MV-4-11 (cell line): ENCODE data around the gene PRR4.

Experiments used
- DNase-seq: peaks from one replicate; lab custom pipeline; 2025; lab: John Stamatoyannopoulos, UW

Gene PRR4, protein sequence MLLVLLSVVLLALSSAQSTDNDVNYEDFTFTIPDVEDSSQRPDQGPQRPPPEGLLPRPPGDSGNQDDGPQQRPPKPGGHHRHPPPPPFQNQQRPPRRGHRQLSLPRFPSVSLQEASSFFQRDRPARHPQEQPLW

DNA sequence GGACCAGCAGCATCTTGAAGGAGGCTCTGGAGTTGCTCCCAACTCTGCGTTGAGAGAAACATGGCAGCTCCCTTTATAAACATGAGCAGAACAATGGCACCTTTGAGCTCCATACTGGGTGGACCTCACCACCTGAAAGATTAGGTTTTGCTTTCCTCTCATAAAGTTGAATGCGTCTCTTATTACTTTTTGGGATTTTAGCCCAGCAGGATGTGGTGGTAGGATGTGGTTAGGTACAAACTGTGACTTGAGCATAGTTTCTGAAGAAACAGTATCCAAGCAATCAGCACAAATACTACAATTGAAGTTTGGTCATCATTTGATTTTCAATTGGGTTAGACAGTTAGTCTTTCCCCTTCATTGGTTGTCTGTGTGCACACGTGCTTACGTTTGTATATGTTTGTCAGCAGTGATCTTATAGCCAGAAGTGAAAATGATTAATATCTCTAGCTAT is at the start of gene PRR4:
Gene PRR4 (minus strand): TSS at position 51 of the 454 bp plus-strand sequence. CDS start 38 bp downstream, at position 13.
- no peak for DNase-seq

DNA sequence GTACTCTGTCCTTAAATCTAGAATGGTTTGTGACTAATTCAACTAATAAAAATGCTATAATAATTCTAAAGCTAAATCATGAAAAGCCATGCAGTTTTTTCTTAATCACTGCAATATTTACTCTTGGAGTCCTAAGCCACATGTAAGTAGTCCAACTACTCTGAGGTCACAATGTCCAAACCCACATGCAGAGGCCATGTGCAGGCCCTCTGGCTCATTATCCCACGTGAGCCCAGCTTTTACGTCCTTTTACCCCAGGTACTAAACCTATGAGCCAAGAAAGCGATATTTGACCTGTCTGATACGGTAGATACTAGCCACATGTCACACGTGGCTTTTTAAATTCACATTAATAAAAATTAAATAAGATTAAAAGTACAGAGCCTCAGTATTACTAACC is 47.6 kb upstream of the PRR4 start:
- no peak for DNase-seq

DNA sequence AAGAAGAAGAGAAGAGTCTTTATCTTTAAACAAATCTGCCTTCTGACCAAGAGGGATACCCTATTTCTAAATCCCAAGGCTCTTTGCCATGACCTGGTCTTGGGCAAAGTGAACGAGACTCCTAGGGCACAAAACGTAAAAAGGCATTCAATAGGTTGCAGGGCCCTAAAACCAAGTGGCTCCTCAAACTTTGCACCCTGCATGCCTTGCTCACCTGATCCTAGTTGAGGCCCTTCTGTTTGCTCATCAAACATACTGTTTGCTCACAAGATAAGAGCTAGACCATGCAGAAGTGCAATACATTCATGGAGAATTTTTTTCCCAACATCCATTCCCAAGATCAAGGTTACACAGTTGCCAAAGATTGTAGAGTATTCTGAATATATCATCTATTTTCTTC is 42.7 kb upstream of the PRR4 start:
- DNase-seq = no peak

DNA sequence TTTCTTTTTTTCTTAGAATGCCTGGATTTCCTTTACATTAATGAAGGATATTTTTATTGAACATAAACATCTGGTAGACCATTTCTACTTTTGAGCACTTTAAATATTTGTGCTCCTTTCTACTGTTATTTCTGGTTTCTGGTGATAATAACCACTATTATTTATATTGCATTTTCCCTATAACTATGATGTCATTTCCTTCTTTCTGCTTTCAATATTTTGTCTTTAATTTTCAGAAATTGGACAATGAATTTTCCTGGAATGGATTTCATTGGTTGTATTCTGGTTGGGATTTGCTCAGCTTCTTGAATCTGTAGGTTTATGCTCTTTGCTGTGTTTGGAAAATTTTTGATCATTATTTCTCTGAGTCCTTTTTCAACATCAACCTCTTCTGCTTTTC is 40.0 kb upstream of the PRR4 start:
- DNase-seq = no peak

DNA sequence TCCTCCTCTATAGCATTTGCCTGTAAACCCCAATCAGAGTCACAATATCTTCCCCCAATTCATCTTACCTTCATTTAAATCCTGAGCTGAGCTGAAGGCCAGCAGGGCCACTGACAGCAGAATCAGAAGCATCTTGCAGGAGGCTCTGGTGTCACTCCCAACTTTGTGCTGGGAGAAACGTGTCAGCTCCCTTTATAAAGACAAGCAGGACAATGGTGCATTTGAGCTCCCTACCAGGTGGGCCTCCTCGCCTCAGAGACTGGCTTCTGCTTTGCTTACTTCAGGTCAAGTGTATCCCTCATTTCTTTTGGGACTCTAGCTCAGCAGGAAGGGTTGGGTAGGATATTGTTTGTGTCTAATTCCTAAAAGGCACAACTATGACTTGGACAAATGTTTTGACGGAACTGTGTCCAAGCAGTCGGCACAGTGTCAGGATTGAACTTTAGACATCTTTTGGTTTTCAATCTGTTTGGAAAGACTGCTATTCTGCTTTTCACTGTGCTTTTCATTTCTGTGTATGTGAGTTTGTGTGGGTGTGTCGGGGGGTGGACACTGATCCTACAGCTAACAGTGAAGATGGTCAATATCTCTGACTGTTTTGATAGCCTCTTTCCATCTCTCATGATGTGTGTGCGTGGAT is 34.9 kb upstream of the PRR4 start, which contains the start of gene PRH1:
Gene PRH1 (minus strand): TSS at position 170 of the 640 bp plus-strand sequence. CDS start 38 bp downstream, at position 132.
- DNase-seq = no peak

DNA sequence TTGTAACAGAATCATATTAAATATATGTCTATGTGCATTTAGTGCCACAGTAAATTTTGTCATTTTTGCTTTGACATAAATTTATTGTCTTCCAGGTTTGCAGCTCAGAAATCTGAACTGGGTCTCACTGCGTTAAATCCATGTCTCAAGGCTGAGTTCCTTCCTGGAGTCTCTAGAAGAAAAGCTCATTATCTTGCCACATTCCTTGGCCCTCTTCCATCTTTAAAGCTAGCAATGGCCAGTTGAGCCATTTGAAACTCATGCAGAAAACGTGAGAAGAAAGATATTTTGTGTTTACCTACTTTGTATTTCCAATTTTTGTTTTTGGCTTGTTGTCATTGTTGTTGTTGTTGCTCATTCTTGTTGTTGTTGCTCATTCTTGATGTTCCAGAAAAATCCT is 24.1 kb upstream of the PRR4 start:
- DNase-seq = no peak

DNA sequence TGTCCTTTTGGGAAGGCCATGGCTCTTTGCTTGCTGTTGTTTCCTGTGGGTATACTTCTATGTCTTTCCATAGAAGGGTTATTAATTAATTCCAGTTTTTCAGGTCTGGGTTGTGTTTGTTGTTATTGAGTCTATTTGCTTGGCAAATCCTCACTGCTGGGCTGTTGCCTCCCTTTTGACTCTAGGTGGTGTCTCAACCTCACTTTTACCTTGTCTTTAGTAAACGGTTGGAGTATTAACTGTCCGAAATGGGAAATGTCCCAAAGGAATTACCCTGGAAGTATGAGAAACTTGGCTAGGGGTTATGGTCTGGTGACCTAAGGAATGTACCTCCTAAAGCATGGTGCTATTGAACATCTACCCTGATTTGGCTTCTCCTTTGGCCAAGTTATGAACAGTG is 18.1 kb upstream of the PRR4 start:
- no peak for DNase-seq

DNA sequence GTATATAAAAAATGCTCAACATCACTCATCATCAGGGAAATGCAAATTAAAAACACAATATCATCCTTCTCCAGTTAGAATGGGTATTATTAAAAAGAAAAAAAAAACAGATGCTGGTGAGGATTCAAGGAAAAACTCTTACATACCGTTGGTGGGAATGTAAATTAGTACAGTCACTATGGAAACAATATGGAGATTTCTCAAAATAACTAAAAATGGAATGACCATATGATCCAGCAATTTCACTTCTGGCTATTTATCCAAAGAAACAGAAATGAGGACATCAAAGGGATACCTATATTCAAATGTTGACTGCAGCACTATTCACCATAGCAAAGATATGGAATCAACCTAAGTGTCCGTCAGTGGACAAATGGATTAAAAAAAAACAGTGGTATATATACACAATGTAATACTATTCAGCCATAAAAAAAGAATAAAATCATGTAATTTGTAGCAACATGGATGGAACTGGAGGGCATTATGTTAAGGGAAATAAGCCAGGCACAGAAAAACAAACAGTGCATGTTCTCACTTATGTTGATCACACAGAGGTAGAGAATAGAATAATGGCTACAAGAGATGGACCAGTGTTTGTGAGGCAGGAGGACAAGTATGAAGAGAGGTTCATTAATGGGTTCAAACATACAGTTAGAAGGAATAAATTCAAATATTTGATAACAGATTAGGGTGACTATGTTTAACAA is 14.4 kb upstream of the PRR4 start:
- no peak for DNase-seq

DNA sequence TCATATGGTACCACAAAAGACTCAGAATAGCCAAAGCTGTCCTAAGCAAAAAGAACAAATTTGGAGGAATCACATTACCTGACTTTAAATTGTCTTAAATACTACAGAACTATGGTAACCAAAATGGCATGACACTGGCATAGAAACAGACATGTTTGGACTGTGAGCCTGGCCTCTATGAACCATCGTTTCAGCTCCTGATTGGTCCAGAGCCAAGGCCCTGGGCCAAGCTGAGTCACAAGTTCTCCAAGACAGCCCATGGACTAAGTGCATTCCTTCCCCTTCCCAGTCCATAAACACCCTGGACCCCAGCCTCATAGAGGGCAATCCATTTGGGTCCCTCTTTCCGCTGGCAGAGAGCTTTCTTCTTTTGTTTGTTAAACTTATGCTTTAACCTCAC is 12.1 kb upstream of the PRR4 start:
- no peak for DNase-seq

DNA sequence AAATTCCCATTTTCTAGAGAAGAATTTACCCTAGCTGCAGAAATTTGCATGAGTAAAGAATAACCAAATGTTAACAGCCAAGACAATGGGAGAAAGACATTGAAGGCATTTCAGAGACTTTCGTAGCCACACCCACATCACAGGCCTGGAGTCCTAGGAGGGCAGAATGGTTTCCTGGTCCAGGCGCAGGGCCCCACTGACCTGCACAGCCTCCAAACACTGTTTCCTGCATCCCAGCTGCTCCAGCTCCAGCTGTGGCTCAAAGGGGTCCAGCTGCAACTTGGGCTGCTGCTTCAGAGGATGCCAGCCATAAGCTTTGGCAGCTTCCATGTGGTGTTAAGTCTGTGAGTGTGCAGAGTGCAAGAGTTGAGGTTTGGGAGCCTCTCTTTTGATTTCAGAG is 6.5 kb upstream of the PRR4 start:
- no peak for DNase-seq

DNA sequence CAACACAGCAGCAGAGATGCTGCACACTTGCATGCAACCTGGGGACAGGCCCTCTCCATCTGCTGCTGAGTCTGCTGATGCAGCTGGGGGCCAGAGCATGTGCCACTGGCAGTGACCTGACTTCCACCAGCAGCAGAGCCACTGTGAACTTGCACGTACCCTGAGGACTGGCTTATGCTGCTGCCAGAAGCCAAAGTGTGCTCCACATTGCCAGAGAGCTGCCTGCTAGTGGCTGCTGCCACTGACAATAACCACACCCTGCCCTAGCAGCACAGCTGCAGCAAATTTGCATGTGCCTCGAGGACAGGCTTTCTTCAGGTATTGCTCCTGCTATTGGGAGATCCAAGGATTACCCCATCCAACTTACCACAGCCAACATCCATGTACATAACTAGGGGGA is 4.5 kb upstream of the PRR4 start:
- no peak for DNase-seq

DNA sequence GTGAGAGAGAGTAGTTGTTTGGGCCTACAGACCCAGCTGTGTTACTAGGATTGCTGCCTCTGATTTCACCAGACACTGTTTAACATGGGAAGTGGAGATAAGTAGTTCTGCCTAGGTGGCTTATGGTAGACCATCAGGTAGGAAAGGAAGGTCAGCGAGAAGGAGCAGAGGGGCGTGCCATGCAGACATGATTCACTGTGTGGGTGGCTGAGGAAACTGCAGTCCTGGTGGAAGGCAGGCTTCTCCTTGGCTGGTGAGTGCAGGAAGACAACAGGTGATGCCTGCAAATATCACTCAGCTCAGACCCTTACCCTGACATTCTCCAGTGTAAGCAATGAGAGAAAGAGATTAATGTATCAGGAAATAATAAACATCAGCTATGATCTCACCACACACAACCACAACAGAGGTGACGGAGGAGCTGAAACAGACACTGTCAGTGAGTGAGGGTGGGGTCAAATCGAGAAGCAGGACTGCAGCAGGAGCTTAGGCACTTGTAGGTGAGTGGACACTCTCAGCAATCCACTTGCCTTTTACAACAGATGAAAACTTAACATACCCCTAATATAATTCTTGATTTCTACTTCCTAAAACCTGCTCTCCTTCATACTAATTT is 2.1 kb upstream of the PRR4 start:
- DNase-seq = no peak

DNA sequence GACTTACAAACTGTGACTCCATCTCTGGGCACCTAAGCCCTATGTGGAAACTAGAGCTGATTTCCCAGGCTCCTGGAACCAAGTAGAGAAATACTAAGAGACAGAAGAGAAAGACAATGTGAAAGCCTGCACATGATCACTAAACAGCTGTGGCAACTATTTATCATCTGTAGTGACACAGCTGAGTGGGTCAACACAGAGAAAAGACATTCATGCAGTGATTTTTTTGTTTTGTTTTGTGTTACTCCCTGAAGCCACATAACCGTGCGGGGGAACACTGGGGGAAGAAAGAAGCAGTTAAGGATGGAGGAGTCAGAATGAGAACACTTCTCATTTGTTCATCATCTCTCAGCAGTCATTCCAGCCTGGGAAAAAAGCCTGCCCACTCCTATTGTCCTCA is 1.5 kb downstream of the PRR4 start:
- DNase-seq = no peak

DNA sequence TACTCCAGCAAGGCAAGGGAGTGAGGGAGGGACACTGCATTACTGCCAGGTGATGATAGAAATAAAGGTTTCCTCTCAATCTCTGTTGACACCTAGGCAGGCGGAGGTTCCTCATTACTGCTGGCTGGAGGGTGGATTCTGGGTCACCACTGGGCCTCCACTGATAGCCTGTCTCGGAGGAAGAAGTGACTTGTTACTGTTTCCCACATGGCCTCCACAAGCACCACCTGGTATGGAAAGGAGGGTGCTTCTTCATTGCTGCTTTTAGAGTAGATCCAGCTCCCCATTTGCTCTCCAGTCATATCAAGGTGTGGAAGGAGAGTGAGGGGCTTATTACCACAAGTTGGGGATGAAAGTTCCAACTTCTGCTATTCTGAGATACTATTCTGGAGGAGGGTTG is 6.4 kb downstream of the PRR4 start:
- DNase-seq = no peak

DNA sequence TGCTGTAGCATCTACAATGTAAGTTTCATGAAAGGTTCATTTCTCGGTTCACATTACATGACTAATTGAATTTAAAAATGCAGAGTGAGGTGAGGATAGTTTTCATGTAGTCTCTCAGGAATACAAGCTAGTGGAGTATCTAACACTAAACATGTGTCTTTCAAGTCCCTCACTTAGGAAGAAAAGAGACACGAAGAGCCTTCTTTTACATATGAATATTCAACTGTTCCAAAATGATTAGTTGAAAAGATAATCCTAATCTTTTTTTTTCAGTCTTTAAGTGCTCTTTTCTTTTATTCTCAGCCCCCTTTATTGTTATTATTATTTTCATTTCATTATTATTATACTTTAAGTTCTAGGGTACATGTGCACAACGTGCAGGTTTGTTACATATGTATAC is 10.8 kb downstream of the PRR4 start:
- no peak for DNase-seq

DNA sequence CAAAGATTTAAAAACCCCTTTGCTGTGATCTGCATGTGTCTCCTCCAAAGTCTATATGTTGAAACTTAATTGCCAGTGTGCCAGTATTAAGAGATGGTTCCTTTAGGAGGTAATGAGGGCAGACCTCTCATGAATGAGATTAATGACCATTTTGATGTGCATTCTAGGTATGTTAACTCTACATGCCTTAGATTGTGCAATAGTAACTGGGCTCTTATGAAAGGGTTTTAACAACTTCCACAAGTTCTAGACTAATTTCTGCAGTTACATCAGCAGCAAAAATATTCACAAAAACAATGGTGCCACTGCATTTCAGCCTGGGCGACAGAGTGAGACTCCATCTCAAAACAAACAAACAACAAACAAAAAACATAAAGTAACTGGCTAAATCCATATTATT is 19.3 kb downstream of the PRR4 start:
- no peak for DNase-seq

DNA sequence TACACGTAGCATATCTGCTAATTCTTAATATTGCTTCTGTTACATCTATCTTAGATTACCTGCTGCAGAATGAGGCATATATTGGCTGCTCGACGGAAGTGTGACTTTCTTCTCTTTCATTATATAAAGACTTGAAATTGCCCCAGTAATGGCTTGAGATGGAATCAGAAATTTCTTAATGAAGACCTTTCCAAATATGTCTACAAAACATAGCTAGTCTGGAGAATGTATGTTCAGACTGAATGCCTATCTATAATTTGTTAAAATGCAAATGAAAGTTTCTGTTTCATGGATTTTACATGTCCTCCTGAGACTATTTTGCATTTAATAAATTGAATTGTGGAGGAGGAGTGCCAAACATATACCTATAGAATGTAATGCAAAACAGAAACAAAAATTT is 23.0 kb downstream of the PRR4 start, which contains the start of gene TAS2R10:
Gene TAS2R10 (minus strand): TSS at position 101 of the 400 bp plus-strand sequence. CDS start 89 bp downstream, at position 12.
- no peak for DNase-seq

DNA sequence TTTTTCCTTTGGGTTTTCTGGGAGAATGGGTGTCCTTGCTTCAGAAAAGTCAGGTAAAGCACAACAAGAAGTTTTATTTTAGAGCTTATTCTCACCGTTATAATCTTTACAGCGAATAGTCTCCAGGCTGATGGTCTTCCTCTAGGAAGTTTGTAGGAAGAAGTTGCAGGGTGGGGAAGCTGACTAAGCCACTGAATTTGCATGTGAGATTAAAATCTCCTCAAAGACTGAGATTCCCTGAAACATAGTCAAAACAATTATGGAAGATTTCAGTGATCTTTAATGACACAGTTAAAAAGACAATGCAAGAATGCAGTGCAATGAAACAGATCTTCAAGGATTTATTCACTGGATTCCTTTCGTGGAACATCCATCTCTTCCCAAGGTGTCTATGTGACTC is 24.3 kb downstream of the PRR4 start:
- no peak for DNase-seq

DNA sequence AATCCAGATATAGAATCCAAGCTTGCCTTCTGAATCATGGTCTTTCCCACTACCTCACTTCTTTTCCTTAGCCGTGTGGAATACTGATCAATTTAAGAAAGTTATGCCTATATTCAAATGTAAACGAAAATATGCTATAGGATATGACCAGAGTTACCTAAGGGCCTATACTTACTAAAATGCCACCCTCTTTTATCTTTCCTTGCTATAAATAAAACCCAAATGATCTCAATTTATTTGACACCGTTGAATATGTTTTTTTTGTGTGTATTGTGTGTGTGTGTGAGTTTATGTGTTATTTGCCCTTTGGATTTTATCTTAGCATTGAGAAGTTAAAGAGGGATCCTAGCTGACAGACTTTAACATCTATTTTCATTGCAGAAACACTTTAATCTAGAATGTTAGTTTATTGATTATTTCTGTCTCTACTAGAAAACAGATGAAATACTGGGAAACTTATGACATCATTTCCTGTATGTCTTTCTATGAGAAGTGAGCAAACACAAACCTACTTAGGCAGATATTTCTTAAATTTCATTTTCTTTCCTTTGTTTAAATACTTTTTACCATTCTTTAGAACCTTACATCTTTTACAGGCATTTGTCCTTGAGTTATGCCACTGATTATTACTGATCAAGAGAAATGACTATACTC is 37.3 kb downstream of the PRR4 start:
- no peak for DNase-seq

DNA sequence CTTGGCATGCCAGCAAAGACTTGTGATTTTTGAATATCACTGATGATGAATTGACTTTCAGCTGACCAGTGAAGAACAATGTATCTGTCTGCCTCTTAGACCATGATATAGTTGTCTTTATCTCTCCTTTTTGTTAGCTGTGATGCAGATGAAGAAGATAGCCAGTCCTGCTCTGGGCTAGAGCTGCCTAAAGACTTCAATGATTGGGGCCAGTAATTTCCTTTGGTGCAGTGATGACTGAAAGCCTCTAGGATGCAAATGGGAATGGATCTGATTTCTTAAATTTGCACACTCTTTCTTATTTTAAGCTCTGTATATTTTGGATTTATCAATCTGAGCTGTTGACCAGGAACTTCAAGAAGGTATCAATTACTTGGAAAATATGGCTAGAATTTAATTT is 39.2 kb downstream of the PRR4 start, which contains the start of gene TAS2R9:
Gene TAS2R9 (minus strand): TSS at position 101 of the 400 bp plus-strand sequence. CDS start 93 bp downstream, at position 8.
- no peak for DNase-seq

DNA sequence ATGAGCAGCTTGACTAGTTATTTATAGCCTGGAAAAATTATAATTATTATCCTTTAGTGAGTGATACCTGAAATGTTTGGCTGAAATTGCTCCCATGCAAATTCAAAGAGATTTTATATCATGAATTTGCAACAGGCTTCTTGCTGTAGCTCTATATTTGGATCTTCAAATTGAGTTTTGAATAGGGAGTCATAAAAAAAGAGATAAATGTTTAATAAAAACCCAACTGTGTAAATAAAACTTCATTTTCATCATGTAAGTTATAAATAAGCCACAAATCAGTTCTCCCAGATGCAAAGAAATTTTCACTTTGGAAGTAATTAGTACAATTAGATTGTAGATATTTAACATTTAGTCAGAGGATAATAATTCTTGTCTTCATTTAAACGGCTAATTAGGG is 42.1 kb downstream of the PRR4 start, which contains the start of gene TAS2R8:
Gene TAS2R8 (minus strand): TSS at position 101 of the 400 bp plus-strand sequence. CDS start 306 bp downstream, outside the sequence.
- no peak for DNase-seq

DNA sequence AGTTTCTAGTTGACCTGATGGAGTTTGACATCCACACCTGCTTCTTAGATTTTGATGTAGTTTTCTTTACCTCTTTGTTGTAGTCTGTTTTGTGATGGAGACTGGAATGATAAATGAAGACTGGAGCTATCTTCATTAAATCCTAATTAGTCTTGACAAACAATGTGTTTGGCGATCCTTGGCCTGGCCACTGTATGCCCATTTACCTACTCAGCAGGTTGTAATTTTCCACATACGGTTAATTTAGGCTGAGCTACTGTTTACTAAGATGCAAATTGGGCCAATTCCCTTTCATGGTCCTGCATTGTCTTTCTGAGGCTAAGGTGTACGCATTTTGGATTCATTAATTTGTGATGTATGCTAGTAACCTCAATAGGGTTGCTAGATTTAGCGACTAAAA is 46.7 kb downstream of the PRR4 start, which contains the start of gene TAS2R7:
Gene TAS2R7 (minus strand): TSS at position 41 of the 400 bp plus-strand sequence. CDS start 57 bp downstream, outside the sequence.
- no peak for DNase-seq
